Measurements from ENCODE around the gene PAWR.

PAWR gene

DNA sequence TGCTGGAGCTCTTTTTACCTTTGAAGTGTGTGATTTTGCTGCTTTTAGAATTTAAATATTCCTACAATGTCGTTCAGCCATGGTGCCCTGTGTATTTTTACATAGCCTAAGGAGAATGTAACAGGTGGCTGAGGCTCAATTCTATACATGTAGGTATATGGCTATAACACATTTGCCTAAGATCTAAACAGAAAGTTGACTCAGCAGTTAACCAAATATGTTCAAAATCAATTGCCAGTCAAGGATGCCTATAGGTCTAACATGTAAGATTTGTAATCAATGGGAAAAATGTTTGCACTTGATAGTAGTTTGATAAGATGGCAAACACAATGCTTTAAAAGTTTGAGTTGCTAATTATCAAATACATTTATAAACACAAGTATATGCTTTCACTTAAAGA is 8.2 kb downstream of the PAWR start:
- H3K4me1 ChIP-seq (ENCODE audit: low read length) = peaks cover 5% of the 10 kb centered on the region; the same call in 1 of the 2 replicates
- 0 out of 2 replicates have a peak, but pooled peaks cover 13% of the 10 kb centered on the region for H4K20me1 ChIP-seq (ENCODE audit: insufficient read depth, low read length)
- no peak overlapping the region for H3K4me2 ChIP-seq (ENCODE audit: low read depth, low read length)
- no peak overlapping the region for H3K4me3 ChIP-seq (ENCODE audit: low read length)
- no peak overlapping the region for H3K27ac ChIP-seq (ENCODE audit: low read length)
- TF ChIP-seq EZH2 (optimal IDR thresholded peaks at IDR 0.05; ENCODE audit: low read depth, low read length) = no peak
- no peak for TF ChIP-seq EZH2phosphoT487 (IDR thresholded peaks at IDR 0.05; ENCODE audit: low read length)
- TF ChIP-seq, protein P1, sequence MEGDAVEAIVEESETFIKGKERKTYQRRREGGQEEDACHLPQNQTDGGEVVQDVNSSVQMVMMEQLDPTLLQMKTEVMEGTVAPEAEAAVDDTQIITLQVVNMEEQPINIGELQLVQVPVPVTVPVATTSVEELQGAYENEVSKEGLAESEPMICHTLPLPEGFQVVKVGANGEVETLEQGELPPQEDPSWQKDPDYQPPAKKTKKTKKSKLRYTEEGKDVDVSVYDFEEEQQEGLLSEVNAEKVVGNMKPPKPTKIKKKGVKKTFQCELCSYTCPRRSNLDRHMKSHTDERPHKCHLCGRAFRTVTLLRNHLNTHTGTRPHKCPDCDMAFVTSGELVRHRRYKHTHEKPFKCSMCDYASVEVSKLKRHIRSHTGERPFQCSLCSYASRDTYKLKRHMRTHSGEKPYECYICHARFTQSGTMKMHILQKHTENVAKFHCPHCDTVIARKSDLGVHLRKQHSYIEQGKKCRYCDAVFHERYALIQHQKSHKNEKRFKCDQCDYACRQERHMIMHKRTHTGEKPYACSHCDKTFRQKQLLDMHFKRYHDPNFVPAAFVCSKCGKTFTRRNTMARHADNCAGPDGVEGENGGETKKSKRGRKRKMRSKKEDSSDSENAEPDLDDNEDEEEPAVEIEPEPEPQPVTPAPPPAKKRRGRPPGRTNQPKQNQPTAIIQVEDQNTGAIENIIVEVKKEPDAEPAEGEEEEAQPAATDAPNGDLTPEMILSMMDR (IDR thresholded peaks at IDR 0.05; ENCODE audit: low read length) = no peak
- no peaks in the 10 kb centered on the region for H3K9me3 ChIP-seq (replicated peaks; ENCODE audit: insufficient read depth, low read length)
- no peak for DNase-seq
- no peak overlapping the region for H2AFZ ChIP-seq (ENCODE audit: low read length)
- H3K36me3 ChIP-seq (replicated peaks; ENCODE audit: insufficient read depth, low read length) = no peaks in the 10 kb centered on the region
- H3K9me2 ChIP-seq (replicated peaks; ENCODE audit: insufficient read depth, low read length) = no peaks in the 10 kb centered on the region
- peaks cover 99% of the 10 kb centered on the region for H3K79me2 ChIP-seq (ENCODE audit: low read length)
- H3K27me3 ChIP-seq (replicated peaks; ENCODE audit: insufficient read depth, low read length) = no peaks in the 10 kb centered on the region
- H3F3A ChIP-seq (ENCODE audit: insufficient read depth, low read length) = no peaks in the 10 kb centered on the region
- no peak overlapping the region for H3K9ac ChIP-seq (ENCODE audit: low read length)

GRCh38 chr12:79681008-79681590 is 9.7 kb downstream of the PAWR start:
- no peak for DNase-seq
- TF ChIP-seq EZH2 (optimal IDR thresholded peaks at IDR 0.05; ENCODE audit: low read depth, low read length) (no peak), EZH2phosphoT487 (IDR thresholded peaks at IDR 0.05; ENCODE audit: low read length) (no peak)
- TF ChIP-seq, protein P1 (IDR thresholded peaks at IDR 0.05; ENCODE audit: low read length) = no peak
- H3K9me3 ChIP-seq (replicated peaks; ENCODE audit: insufficient read depth, low read length) = no peaks in the 10 kb centered on the region
- H3K4me1 ChIP-seq (ENCODE audit: low read length) = peaks cover 6% of the 10 kb centered on the region; the same call in 1 of the 2 replicates
- no peaks in the 10 kb centered on the region for H3F3A ChIP-seq (ENCODE audit: insufficient read depth, low read length)
- no peak overlapping the region for H3K4me2 ChIP-seq (ENCODE audit: low read depth, low read length)
- H3K36me3 ChIP-seq (replicated peaks; ENCODE audit: insufficient read depth, low read length) = no peaks in the 10 kb centered on the region
- no peak overlapping the region for H3K9ac ChIP-seq (ENCODE audit: low read length)
- H3K79me2 ChIP-seq (ENCODE audit: low read length) = peaks cover 99% of the 10 kb centered on the region
- H3K27ac ChIP-seq (ENCODE audit: low read length) = no peak overlapping the region
- no peaks in the 10 kb centered on the region for H3K9me2 ChIP-seq (replicated peaks; ENCODE audit: insufficient read depth, low read length)
- H2AFZ ChIP-seq (ENCODE audit: low read length) = no peak overlapping the region
- H4K20me1 ChIP-seq (ENCODE audit: insufficient read depth, low read length) = 0 out of 2 replicates have a peak, but pooled peaks cover 5% of the 10 kb centered on the region
- no peak overlapping the region for H3K4me3 ChIP-seq (ENCODE audit: low read length)
- no peaks in the 10 kb centered on the region for H3K27me3 ChIP-seq (replicated peaks; ENCODE audit: insufficient read depth, low read length)

GRCh38 chr12:79680051-79680450 is 10.7 kb downstream of the PAWR start:
- DNase-seq = no peak
- no peaks in the 10 kb centered on the region for H3K27me3 ChIP-seq (replicated peaks; ENCODE audit: insufficient read depth, low read length)
- H3K79me2 ChIP-seq (ENCODE audit: low read length) = peaks cover 99% of the 10 kb centered on the region
- H3K9me3 ChIP-seq (replicated peaks; ENCODE audit: insufficient read depth, low read length) = no peaks in the 10 kb centered on the region
- no peak overlapping the region for H3K4me3 ChIP-seq (ENCODE audit: low read length)
- H4K20me1 ChIP-seq (ENCODE audit: insufficient read depth, low read length) = 0 out of 2 replicates have a peak, but pooled peaks cover 5% of the 10 kb centered on the region
- no peak overlapping the region for H3K9ac ChIP-seq (ENCODE audit: low read length)
- peaks cover 6% of the 10 kb centered on the region; the same call in 1 of the 2 replicates for H3K4me1 ChIP-seq (ENCODE audit: low read length)
- TF ChIP-seq EZH2phosphoT487 (IDR thresholded peaks at IDR 0.05; ENCODE audit: low read length) (no peak), EZH2 (optimal IDR thresholded peaks at IDR 0.05; ENCODE audit: low read depth, low read length) (no peak)
- TF ChIP-seq, protein P1 (IDR thresholded peaks at IDR 0.05; ENCODE audit: low read length) = no peak
- no peak overlapping the region for H3K27ac ChIP-seq (ENCODE audit: low read length)
- H3K36me3 ChIP-seq (replicated peaks; ENCODE audit: insufficient read depth, low read length) = no peaks in the 10 kb centered on the region
- H2AFZ ChIP-seq (ENCODE audit: low read length) = no peak overlapping the region
- no peaks in the 10 kb centered on the region for H3F3A ChIP-seq (ENCODE audit: insufficient read depth, low read length)
- H3K4me2 ChIP-seq (ENCODE audit: low read depth, low read length) = no peak overlapping the region
- no peaks in the 10 kb centered on the region for H3K9me2 ChIP-seq (replicated peaks; ENCODE audit: insufficient read depth, low read length)

Measured in MM.1S (cell line).